Peyer's patch (tissue), 4 donors: ENCODE data around the gene CD70. TPM values are rescaled to one million over a fixed set of nuclear protein-coding genes. Genes with fewer than 3 reads are reported as not detected.

ENCODE experiments used
- DNase-seq, 3 donors: peaks; one replicate each; pipeline ENCODE4 v3.0.0-alpha.2; 2017 to 2019
- H3K27ac ChIP-seq, 4 donors: fragments of 200-600 bp; sonication (generic); one replicate each; pipeline ENCODE4 v1.5.1; 2016 to 2019
- H3K27me3 ChIP-seq, 2 donors: fragments of 200-600 bp; sonication (generic); one replicate each; pipeline ENCODE4 v1.5.1; 2019
- H3K36me3 ChIP-seq, 3 donors: fragments of 200-600 bp; sonication (generic); one replicate each; pipeline ENCODE4 v1.5.1; 2016 to 2019
- H3K4me1 ChIP-seq, 4 donors: fragments of 200-600 bp; sonication (generic); one replicate each; pipeline ENCODE4 v1.5.1; 2016 to 2019
- H3K4me3 ChIP-seq, 4 donors: fragments of 200-600 bp; sonication (generic); 1 replicate in 3 of 4; 2 replicates in 1 of 4; pipeline ENCODE4 v1.5.1; 2016 to 2019; ENCODE audit warnings: mild to moderate bottlenecking in 1 of 4
- H3K9me3 ChIP-seq, 4 donors: fragments of 200-600 bp; sonication (generic); one replicate each; pipeline ENCODE4 v1.5.1; 2016 to 2019; ENCODE audit warnings: mild to moderate bottlenecking in 1 of 4
- CTCF ChIP-seq, 6 experiments: fragments of 450-650 bp in 4 of 6; fragments of 200-600 bp in 2 of 6; sonication (generic) in 1 of 6; IDR thresholded peaks; one replicate each; pipeline ENCODE4 v1.5.1; 2017 to 2019; ENCODE audit warnings: antibody characterized with exemption in 6 of 6, mild to moderate bottlenecking in 3 of 6, moderate library complexity in 1 of 6
- POLR2A ChIP-seq, 2 donors: fragments of 450-650 bp; IDR thresholded peaks; one replicate each; pipeline ENCODE4 v1.5.1; 2017; ENCODE audit warnings: antibody characterized with exemption in 2 of 2, mild to moderate bottlenecking in 2 of 2, moderate library complexity in 2 of 2
- total RNA-seq, 4 donors: library from RNA; depleted of rRNA; stranded (reverse); fragments of >200 nt; gene quantifications; one replicate each; pipeline ENCODE4 v1.1.0, GENCODE V29; 2016

The CD70 gene
- total RNA-seq, 4 donors from 2014 or later, result not detected

GRCh38 chr19:6626764-6627163 is 35.8 kb upstream of the CD70 start:
- TF ChIP-seq POLR2A (IDR thresholded peaks at IDR 0.05) (no peak), CTCF (IDR thresholded peaks at IDR 0.05) (no peak)
- no peak overlapping the region for H3K4me3 ChIP-seq
- no peak for DNase-seq
- H3K36me3 ChIP-seq, result no peaks in the 10 kb centered on the region
- H3K9me3 ChIP-seq, result peaks cover 0 to 2% (median 0%) of the 10 kb centered on the region in 4 donors
- no peak overlapping the region for H3K27ac ChIP-seq
- H3K27me3 ChIP-seq, result no peaks in the 10 kb centered on the region
- no peaks in the 10 kb centered on the region for H3K4me1 ChIP-seq

GRCh38 chr19:6617374-6617773 is 26.4 kb upstream of the CD70 start:
- no peak overlapping the region for H3K4me3 ChIP-seq
- H3K27me3 ChIP-seq, result no peaks in the 10 kb centered on the region
- H3K36me3 ChIP-seq, result no peaks in the 10 kb centered on the region
- H3K27ac ChIP-seq, result no peak overlapping the region
- TF ChIP-seq POLR2A (IDR thresholded peaks at IDR 0.05) (no peak), CTCF (IDR thresholded peaks at IDR 0.05) (no peak)
- H3K4me1 ChIP-seq, result no peaks in the 10 kb centered on the region
- no peaks in the 10 kb centered on the region for H3K9me3 ChIP-seq
- DNase-seq, result no peak

GRCh38 chr19:6616011-6616410 is 25.1 kb upstream of the CD70 start:
- no peaks in the 10 kb centered on the region for H3K4me1 ChIP-seq
- H3K4me3 ChIP-seq, result no peak overlapping the region
- H3K9me3 ChIP-seq, result no peaks in the 10 kb centered on the region
- no peak overlapping the region for H3K27ac ChIP-seq
- no peaks in the 10 kb centered on the region for H3K27me3 ChIP-seq
- no peaks in the 10 kb centered on the region for H3K36me3 ChIP-seq
- no peak for DNase-seq
- TF ChIP-seq CTCF (IDR thresholded peaks at IDR 0.05) (no peak), POLR2A (IDR thresholded peaks at IDR 0.05) (no peak)

- H3K4me3 ChIP-seq, result no peak overlapping the region
- no peaks in the 10 kb centered on the region for H3K4me1 ChIP-seq
- H3K36me3 ChIP-seq, result no peaks in the 10 kb centered on the region
- no peaks in the 10 kb centered on the region for H3K27me3 ChIP-seq
- TF ChIP-seq POLR2A (IDR thresholded peaks at IDR 0.05), result no peak
- no peak for TF ChIP-seq CTCF (IDR thresholded peaks at IDR 0.05)
- no peaks in the 10 kb centered on the region for H3K9me3 ChIP-seq
- DNase-seq, result no peak
- no peak overlapping the region for H3K27ac ChIP-seq
These were observed 22.8 kb upstream of the CD70 start for GRCh38 chr19:6613711-6614110.

GRCh38 chr19:6610934-6611852 is 20.2 kb upstream of the CD70 start:
- no peaks in the 10 kb centered on the region for H3K9me3 ChIP-seq
- TF ChIP-seq CTCF (IDR thresholded peaks at IDR 0.05) (no peak), POLR2A (IDR thresholded peaks at IDR 0.05) (no peak)
- H3K27me3 ChIP-seq, result no peaks in the 10 kb centered on the region
- H3K27ac ChIP-seq, result no peak overlapping the region
- no peaks in the 10 kb centered on the region for H3K4me1 ChIP-seq
- no peak for DNase-seq
- H3K4me3 ChIP-seq, result no peak overlapping the region
- H3K36me3 ChIP-seq, result no peaks in the 10 kb centered on the region
